GM12892 (cell line): Measurements from ENCODE around the gene CEP55.
"Not testable (repeated sequence)": the region's sequence is repeated elsewhere in the genome, so short reads cannot be mapped to it uniquely, and the experiment has no call there.

Experiments used
- POLR2A ChIP-seq: IDR thresholded peaks from 2 replicates; pipeline ENCODE4 v1.6.1; 2011; ENCODE audit warnings: low read depth, low read length, control low read depth
- POLR2AphosphoS5 ChIP-seq: IDR thresholded peaks from 2 replicates; pipeline ENCODE4 v1.6.1; 2011; ENCODE audit warnings: low read depth, low read length, control low read depth

DNA sequence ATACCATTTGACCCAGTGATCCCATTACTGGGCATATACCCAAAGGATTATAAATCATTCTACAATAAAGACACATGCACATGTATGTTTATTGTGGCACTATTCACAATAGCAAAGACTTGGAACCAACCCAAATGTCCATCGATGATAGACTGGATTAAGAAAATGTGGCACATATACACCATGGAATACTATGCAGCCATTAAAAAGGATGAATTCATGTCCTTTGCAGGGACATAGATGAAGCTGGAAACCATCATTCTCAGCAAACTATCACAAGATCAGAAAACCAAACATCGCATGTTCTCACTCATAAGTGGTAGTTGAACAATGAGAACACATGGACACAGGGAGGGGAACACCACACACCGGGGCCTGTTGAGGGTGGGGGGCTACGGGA lies 44.5 kb downstream of the CEP55 start:
- not testable (repeated sequence) for TF ChIP-seq POLR2A, POLR2AphosphoS5
